PC-9 (cell line): Measurements from ENCODE around the gene MSH3.

Experiments used
- CTCF ChIP-seq: fragments of 200-600 bp; sonication (generic); conservative IDR thresholded peaks from 2 replicates; pipeline ENCODE4 v1.6.1; 2017; ENCODE audit warnings: mixed run types, antibody characterized with exemption, mild to moderate bottlenecking, moderate library complexity
- EZH2 ChIP-seq: fragments of 200-600 bp; sonication (generic); IDR thresholded peaks from 2 replicates; pipeline ENCODE4 v1.8.0; 2017; ENCODE audit warnings: antibody characterized with exemption, low read depth

- TF ChIP-seq CTCF: no peak
- TF ChIP-seq EZH2: no peak
These were observed 109.6 kb downstream of the MSH3 start for GRCh38 chr5:80763873-80764647.
